ENCODE measurements around the gene EFNB2. TPM values are rescaled to one million over a fixed set of nuclear protein-coding genes. Genes with fewer than 3 reads are reported as not detected.

Gene EFNB2
- total RNA-seq: 17.8 TPM
- long read RNA-seq, full-length matches to known transcripts: 33 of 41 reads
- long read RNA-seq, partial matches to known transcripts: 0 of 41 reads
- long read RNA-seq, other reads (novel, unspliced or antisense): 8 of 41 reads

GRCh38 chr13:106535552-106536243, at the start of gene EFNB2:
Gene EFNB2 (minus strand): TSS chr13:106535662. CDS start chr13:106534964, 698 bp downstream.
- peak; percentile 92 for DNase-seq (ENCODE audit: low spot score)
- intact Hi-C loops (cut with DNase I): loop anchor here (2.0 to 10.0 kb wide), 5 partner anchors 82 to 1963 kb away; no protein-coding TSS in a partner anchor

- no peak for DNase-seq (ENCODE audit: low spot score)
These were observed 45.8 kb upstream of the EFNB2 start for GRCh38 chr13:106581225-106581624.

GRCh38 chr13:106575896-106576295, 40.4 kb upstream of the EFNB2 start:
- DNase-seq (ENCODE audit: low spot score): no peak
- intact Hi-C loops (cut with DNase I): no loop called here

More at GRCh38 chr13:106581225-106581624, 45.8 kb upstream of the EFNB2 start:
- intact Hi-C loops (cut with DNase I): no loop called here

- intact Hi-C loops (cut with DNase I): no loop called here
- no peak for DNase-seq (ENCODE audit: low spot score)
These were observed 38.4 kb upstream of the EFNB2 start for GRCh38 chr13:106573868-106574267.

- intact Hi-C loops (cut with DNase I): no loop called here
These were observed 37.9 kb upstream of the EFNB2 start for GRCh38 chr13:106573284-106573846.

GRCh38 chr13:106570299-106570852, 34.9 kb upstream of the EFNB2 start:
- DNase-seq (ENCODE audit: low spot score): peak; percentile 90

More at GRCh38 chr13:106573284-106573846, 37.9 kb upstream of the EFNB2 start:
- DNase-seq (ENCODE audit: low spot score): no peak

GRCh38 chr13:106569233-106570095, 34.0 kb upstream of the EFNB2 start:
- DNase-seq (ENCODE audit: low spot score): no peak
- intact Hi-C loops (cut with DNase I): loop anchor here (10.0 kb wide), 1 partner anchor 345 kb away; no protein-coding TSS in a partner anchor

More at GRCh38 chr13:106570299-106570852, 34.9 kb upstream of the EFNB2 start:
- intact Hi-C loops (cut with DNase I): no loop called here

- no peak for DNase-seq (ENCODE audit: low spot score)
- intact Hi-C loops (cut with DNase I): loop anchor here (10.0 kb wide), 1 partner anchor 346 kb away; no protein-coding TSS in a partner anchor
These were observed 33.0 kb upstream of the EFNB2 start for GRCh38 chr13:106568299-106569003.

GRCh38 chr13:106567474-106568298, 32.2 kb upstream of the EFNB2 start, which contains the start of gene ARGLU1:
Gene ARGLU1 (minus strand): TSS chr13:106568137. CDS start chr13:106567919, 218 bp downstream.
- peak; percentile 98 for DNase-seq (ENCODE audit: low spot score)
- intact Hi-C loops (cut with DNase I): loop anchor here (10.0 kb wide), 1 partner anchor 347 kb away; no protein-coding TSS in a partner anchor

- DNase-seq (ENCODE audit: low spot score): peak; percentile 80
- intact Hi-C loops (cut with DNase I): loop anchor here (10.0 kb wide), 1 partner anchor 348 kb away; no protein-coding TSS in a partner anchor
These were observed 31.4 kb upstream of the EFNB2 start for GRCh38 chr13:106566641-106567473.

GRCh38 chr13:106565127-106565775, 29.8 kb upstream of the EFNB2 start:
- intact Hi-C loops (cut with DNase I): loop anchor here (10.0 kb wide), 1 partner anchor 350 kb away; no protein-coding TSS in a partner anchor
- DNase-seq (ENCODE audit: low spot score): no peak

GRCh38 chr13:106562301-106562700, 26.8 kb upstream of the EFNB2 start:
- DNase-seq (ENCODE audit: low spot score): no peak
- intact Hi-C loops (cut with DNase I): loop anchor here (10.0 kb wide), 1 partner anchor 352 kb away; no protein-coding TSS in a partner anchor

- no peak for DNase-seq (ENCODE audit: low spot score)
- intact Hi-C loops (cut with DNase I): loop anchor here (10.0 kb wide), 1 partner anchor 353 kb away; no protein-coding TSS in a partner anchor
These were observed 26.2 kb upstream of the EFNB2 start for GRCh38 chr13:106561551-106562170.

- DNase-seq (ENCODE audit: low spot score): no peak
- intact Hi-C loops (cut with DNase I): loop anchor here (10.0 kb wide), 1 partner anchor 354 kb away; no protein-coding TSS in a partner anchor
These were observed 25.4 kb upstream of the EFNB2 start for GRCh38 chr13:106560821-106561220.

GRCh38 chr13:106558527-106558926, 23.1 kb upstream of the EFNB2 start:
- intact Hi-C loops (cut with DNase I): no loop called here
- no peak for DNase-seq (ENCODE audit: low spot score)
